ENCODE measurements around the gene TSEN34.
"Not testable (repeated sequence)": the region's sequence is repeated elsewhere in the genome, so short reads cannot be mapped to it uniquely, and the experiment has no call there.

Gene TSEN34

GRCh38 chr19:54160854-54161253 lies 30.3 kb upstream of the TSEN34 start:
- no peak for DNase-seq (ENCODE audit: low spot score)

GRCh38 chr19:54162241-54162805 lies 28.8 kb upstream of the TSEN34 start:
- no peak for DNase-seq (ENCODE audit: low spot score)

- DNase-seq (ENCODE audit: low spot score) = no peak
Observed at GRCh38 chr19:54162884-54163283, 28.2 kb upstream of the TSEN34 start.

- DNase-seq (ENCODE audit: low spot score) = no peak
Observed at GRCh38 chr19:54164369-54165068, 26.6 kb upstream of the TSEN34 start.

GRCh38 chr19:54165222-54165621 lies 25.9 kb upstream of the TSEN34 start:
- DNase-seq (ENCODE audit: low spot score) = no peak

GRCh38 chr19:54168174-54168917 lies 22.8 kb upstream of the TSEN34 start:
- DNase-seq (ENCODE audit: low spot score) = peak; percentile 91

- no peak for DNase-seq (ENCODE audit: low spot score)
Observed at GRCh38 chr19:54169149-54169740, 21.9 kb upstream of the TSEN34 start.

GRCh38 chr19:54171736-54172431 lies 19.2 kb upstream of the TSEN34 start:
- DNase-seq (ENCODE audit: low spot score) = not testable (repeated sequence)

GRCh38 chr19:54172471-54173358 lies 18.4 kb upstream of the TSEN34 start, which contains the start of gene TMC4:
Gene TMC4, minus strand, starts transcription at chr19:54173160. Its CDS starts 43 bp downstream, at chr19:54173117.
- DNase-seq (ENCODE audit: low spot score) = no peak

- DNase-seq (ENCODE audit: low spot score) = no peak
Observed at GRCh38 chr19:54173359-54173699, 17.8 kb upstream of the TSEN34 start.

GRCh38 chr19:54173951-54174834 lies 16.9 kb upstream of the TSEN34 start:
- DNase-seq (ENCODE audit: low spot score) = no peak

GRCh38 chr19:54178581-54179261 lies 12.4 kb upstream of the TSEN34 start:
- DNase-seq (ENCODE audit: low spot score) = no peak

GRCh38 chr19:54179262-54179852 lies 11.8 kb upstream of the TSEN34 start:
- DNase-seq (ENCODE audit: low spot score) = no peak

GRCh38 chr19:54179921-54180461 lies 11.1 kb upstream of the TSEN34 start:
- no peak for DNase-seq (ENCODE audit: low spot score)

GRCh38 chr19:54180691-54181091 lies 10.4 kb upstream of the TSEN34 start:
- DNase-seq (ENCODE audit: low spot score) = no peak

GRCh38 chr19:54181894-54182293 lies 9.2 kb upstream of the TSEN34 start:
- DNase-seq (ENCODE audit: low spot score) = not testable (repeated sequence)

GRCh38 chr19:54183431-54183830 lies 7.7 kb upstream of the TSEN34 start:
- DNase-seq (ENCODE audit: low spot score) = no peak

- DNase-seq (ENCODE audit: low spot score) = no peak
Observed at GRCh38 chr19:54186351-54186750, 4.8 kb upstream of the TSEN34 start.

GRCh38 chr19:54186934-54187381 lies 4.2 kb upstream of the TSEN34 start:
- no peak for DNase-seq (ENCODE audit: low spot score)

Measured in HuH-7 (cell line).